T-helper 1 cell treated with Interleukin-12 subunit alpha and Interleukin-12 subunit beta and Interleukin-4 antibody, amounts not matched to agents 30 ng/mL and 1 ng/mL, for 36 hours (primary cell): ENCODE data around the gene OS9. TPM values are rescaled to one million over a fixed set of nuclear protein-coding genes. Genes with fewer than 3 reads are reported as not detected.

Experiments
- intact Hi-C: fragments of 100-400 bp; cut with micrococcal nuclease; formaldehyde crosslinking; loops from one replicate; pipeline ENCODE4 v1.15.1; 2024
- total RNA-seq: library from RNA; stranded (reverse); gene quantifications from 2 replicates; pipeline ENCODE4 v1.2.3, GENCODE V29; 2022

OS9 gene
- total RNA-seq, 1 donor from 2014 or later: 161 TPM

DNA sequence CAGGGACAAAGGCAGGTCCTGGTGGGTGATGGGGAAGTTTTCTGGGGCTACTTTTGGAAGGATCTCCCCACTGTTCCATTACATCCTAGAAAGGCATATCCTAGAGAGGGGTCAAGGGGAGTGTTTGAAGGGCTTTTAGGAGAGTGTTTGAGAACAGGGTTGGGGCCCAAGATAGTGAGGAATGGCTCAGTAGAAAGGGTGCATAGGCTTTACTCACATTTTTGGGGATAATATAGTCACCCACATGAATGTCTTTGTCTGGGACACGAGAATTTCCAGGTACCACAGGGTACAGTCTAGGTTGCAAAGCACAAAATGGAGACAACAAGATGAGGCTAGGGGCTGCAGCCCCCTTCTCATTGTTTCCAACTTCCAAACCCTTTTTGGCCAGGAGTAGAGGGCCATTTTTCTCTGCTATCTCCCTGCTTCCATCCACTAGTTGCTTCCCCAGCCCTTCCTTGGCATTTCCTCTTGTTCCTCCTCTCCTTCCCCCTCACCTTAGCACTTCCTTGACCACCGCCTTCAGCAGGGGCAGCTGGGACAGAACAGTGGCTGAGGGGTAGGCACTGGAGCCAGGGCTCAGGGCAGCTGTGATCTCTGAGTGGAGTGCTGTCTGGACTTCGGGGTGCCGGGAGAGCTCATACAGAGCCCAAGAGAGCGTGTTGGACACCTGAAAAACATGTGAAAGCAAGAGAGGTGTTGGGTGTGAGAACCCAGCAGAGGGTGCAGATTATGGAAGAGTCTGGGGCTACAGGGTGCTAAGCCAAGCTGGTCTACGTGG lies 70.1 kb downstream of the OS9 start:
- intact Hi-C loops: loop anchor here (1.0 to 2.0 kb wide), 2 partner anchors 8 to 19 kb away; partner anchors contain the start of gene TSFM

GRCh38 chr12:57764662-57765002 lies 70.7 kb downstream of the OS9 start:
- intact Hi-C loops: loop anchor here (1.0 to 2.0 kb wide), 2 partner anchors 8 to 18 kb away; partner anchors contain the start of gene TSFM

- intact Hi-C loops: loop anchor here (2.0 kb wide), 1 partner anchor 18 kb away; the partner anchor contains the start of gene TSFM
Measured at GRCh38 chr12:57765003-57765697, 71.2 kb downstream of the OS9 start.

DNA sequence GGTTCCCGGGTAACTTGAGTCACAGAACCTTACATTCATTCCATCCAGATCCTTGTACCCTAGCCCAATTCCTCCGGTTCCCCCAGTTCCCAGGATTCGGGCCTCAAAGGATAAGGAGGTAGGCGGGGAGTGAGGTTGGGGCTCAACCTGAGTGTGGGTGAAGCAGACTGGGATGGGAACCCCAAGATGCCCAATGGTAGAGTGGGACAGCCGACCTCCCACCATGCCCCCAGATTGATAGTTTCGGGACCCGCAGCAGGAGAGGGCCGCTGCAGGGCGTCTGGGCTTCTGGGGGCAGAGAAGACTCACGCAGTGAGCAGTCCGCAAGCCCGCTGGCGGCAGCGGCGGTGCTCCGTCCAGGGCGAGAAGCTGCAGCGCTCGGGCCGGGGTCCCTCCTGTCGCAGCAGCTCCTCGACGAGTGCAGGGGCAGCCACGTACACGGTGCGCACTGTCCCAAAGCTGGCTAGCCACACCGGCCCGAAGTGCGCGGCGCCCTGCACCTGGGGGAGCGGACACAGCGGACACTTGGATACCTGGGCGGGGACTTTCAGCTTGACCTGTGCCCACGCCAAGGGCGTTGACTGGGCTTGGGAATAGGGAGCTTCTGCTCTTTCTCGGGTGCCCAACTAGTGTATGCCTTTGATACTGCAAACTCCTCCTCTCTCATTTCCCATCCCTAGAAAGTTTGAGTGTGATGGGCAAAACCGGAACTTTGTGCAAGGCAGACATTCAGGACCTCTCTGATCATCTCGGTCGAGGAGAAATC lies 71.9 kb downstream of the OS9 start:
- intact Hi-C loops: loop anchor here (2.0 kb wide), 1 partner anchor 17 kb away; the partner anchor contains the start of gene TSFM

- intact Hi-C loops: no loop called here
Measured at GRCh38 chr12:57766464-57767304, 72.8 kb downstream of the OS9 start, which contains the start of gene CYP27B1. Gene CYP27B1 (minus strand): TSS chr12:57767078. CDS start chr12:57767041, 37 bp downstream.

- intact Hi-C loops: no loop called here
Measured at GRCh38 chr12:57767305-57767698, 73.4 kb downstream of the OS9 start.

GRCh38 chr12:57767876-57768275 lies 73.9 kb downstream of the OS9 start:
- intact Hi-C loops: no loop called here

DNA sequence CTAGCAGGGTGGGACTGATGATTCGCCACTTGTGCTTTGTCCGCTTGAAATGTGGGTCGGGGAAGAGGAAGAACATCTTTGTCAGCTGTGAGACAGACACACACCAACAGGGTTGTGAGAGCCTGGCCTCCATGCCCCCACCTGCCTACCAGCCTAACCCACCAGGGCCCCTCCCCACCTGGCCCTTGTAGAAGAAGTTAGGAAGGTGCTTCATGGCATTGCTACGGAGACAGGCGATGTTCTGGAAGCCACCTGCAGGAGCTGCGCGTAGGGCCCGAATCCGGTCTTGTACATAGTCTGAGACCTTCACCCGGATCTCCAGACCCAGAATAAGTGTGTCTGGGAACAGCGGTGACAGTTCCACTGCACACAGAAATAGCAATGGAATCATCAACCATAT lies 75.7 kb downstream of the OS9 start:
- intact Hi-C loops: no loop called here

GRCh38 chr12:57770734-57771133 lies 76.8 kb downstream of the OS9 start:
- intact Hi-C loops: loop anchor here (5.0 kb wide), 1 partner anchor 1827 kb away; the partner anchor contains the start of gene SLC16A7

Other genes with a start within 250 kb of the OS9 start
- 0.07 TPM in 1 of 2 replicates, not detected in the other for gene INHBE, start 238.8 kb upstream of the OS9 start, total RNA-seq
- gene GLI1, start 234.3 kb upstream of the OS9 start, total RNA-seq: 0.51 and 0.76 TPM in 2 replicates
- gene ARHGAP9, start 214.3 kb upstream of the OS9 start, total RNA-seq: 190 and 192 TPM in 2 replicates
- 224 TPM in 2 replicates for gene MARS1, start 206.1 kb upstream of the OS9 start, total RNA-seq
- 20.1 and 22.0 TPM in 2 replicates for gene DDIT3, start 173.6 kb upstream of the OS9 start, total RNA-seq
- 73.2 and 84.8 TPM in 2 replicates for gene MBD6, start 171.3 kb upstream of the OS9 start, total RNA-seq
- 88.6 and 89.2 TPM in 2 replicates for gene DCTN2, start 146.9 kb upstream of the OS9 start, total RNA-seq
- gene KIF5A, start 144.1 kb upstream of the OS9 start, total RNA-seq: 1.5 and 2.2 TPM in 2 replicates
- gene PIP4K2C, start 102.9 kb upstream of the OS9 start, total RNA-seq: 24.8 and 26.3 TPM in 2 replicates
- 25.7 and 27.5 TPM in 2 replicates for gene DTX3, start 89.3 kb upstream of the OS9 start, total RNA-seq
- 0.34 and 0.51 TPM in 2 replicates for gene ARHGEF25, start 82.7 kb upstream of the OS9 start, total RNA-seq
- gene B4GALNT1, start 60.9 kb upstream of the OS9 start, total RNA-seq: 4.3 and 4.5 TPM in 2 replicates
- 70.2 and 74.9 TPM in 2 replicates for gene AGAP2, start 44.6 kb downstream of the OS9 start, total RNA-seq
- gene TSPAN31, start 50.9 kb downstream of the OS9 start, total RNA-seq: 25.4 and 29.4 TPM in 2 replicates
- gene CDK4, start 58.2 kb downstream of the OS9 start, total RNA-seq: 113 and 114 TPM in 2 replicates
- gene MARCHF9, start 61.0 kb downstream of the OS9 start, total RNA-seq: 24.8 and 26.0 TPM in 2 replicates
- gene CYP27B1, start 72.9 kb downstream of the OS9 start, total RNA-seq: 3.8 and 4.9 TPM in 2 replicates
- 32.5 and 33.7 TPM in 2 replicates for gene METTL1, start 78.0 kb downstream of the OS9 start, total RNA-seq
- gene EEF1AKMT3, start 78.5 kb downstream of the OS9 start, total RNA-seq: 2.9 and 4.2 TPM in 2 replicates
- gene TSFM, start 88.7 kb downstream of the OS9 start, total RNA-seq: 34.4 and 37.0 TPM in 2 replicates
- gene AVIL, start 124.6 kb downstream of the OS9 start, total RNA-seq: 6.8 and 7.1 TPM in 2 replicates
- 118 and 136 TPM in 2 replicates for gene CTDSP2, start 152.6 kb downstream of the OS9 start, total RNA-seq
- 8.4 and 11.2 TPM in 2 replicates for gene ATP23, start 247.4 kb downstream of the OS9 start, total RNA-seq